Measurements from ENCODE around the gene PDZK1IP1.

DNA sequence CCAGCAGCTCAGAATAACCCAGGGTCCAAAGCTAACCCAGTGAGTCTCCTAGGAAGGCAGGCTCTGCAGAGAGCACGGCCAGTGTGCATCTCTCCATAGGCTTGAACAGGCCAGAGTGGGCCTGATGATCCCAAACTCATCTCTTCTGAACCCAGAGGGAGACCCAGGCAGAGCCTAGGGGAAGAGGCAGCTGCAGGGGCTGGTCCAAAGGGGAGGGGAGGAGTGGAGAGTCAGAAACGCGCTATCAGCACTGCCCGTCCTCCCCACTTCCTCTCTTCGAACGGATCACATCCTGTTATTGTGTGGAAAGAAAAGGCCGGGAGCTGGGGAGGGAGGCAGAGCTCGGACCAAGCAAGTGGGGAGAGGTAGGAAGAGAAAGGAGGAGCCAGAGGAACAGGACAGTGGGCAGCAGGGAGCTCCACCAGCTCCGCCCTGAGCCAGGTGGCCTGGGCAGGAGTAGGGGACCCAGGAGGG lies 22.0 kb upstream of the PDZK1IP1 start:
- TF ChIP-seq EZH2 (IDR thresholded peaks at IDR 0.05; ENCODE audit: insufficient read depth, poor library complexity, severe bottlenecking) (no peak), EZH2phosphoT487 (IDR thresholded peaks at IDR 0.05; ENCODE audit: insufficient read depth, low read depth) (no peak)

Data from GM23248 (cell line).